T-helper 9 cell (primary cell): ENCODE results near the gene ETFB.
A peak's percentile ranks its signal among the peaks of the same experiment; 100 is the strongest.
"Not testable (repeated sequence)": the region's sequence is repeated elsewhere in the genome, so short reads cannot be mapped to it uniquely, and the experiment has no call there.

Experiments
- DNase-seq: peaks from one replicate; pipeline ENCODE4 v3.0.0-alpha.2; 2020
- total RNA-seq, 2 donors: gene quantifications; one replicate each; lab custom pipeline; 2026; lab: John Stamatoyannopoulos, UW

ETFB gene
- 5.6 to 10.1 reads per million in 2 donors for total RNA-seq

GRCh38 chr19:51365965-51366388 is at the start of gene ETFB:
Gene ETFB (minus strand): TSS chr19:51366388. CDS start chr19:51366326, 62 bp downstream.
- no peak for DNase-seq

GRCh38 chr19:51415187-51415586 is 49.0 kb upstream of the ETFB start:
- DNase-seq: no peak

GRCh38 chr19:51410950-51411748 is 45.0 kb upstream of the ETFB start:
- DNase-seq: no peak

- DNase-seq: no peak
These were observed 41.4 kb upstream of the ETFB start for GRCh38 chr19:51407511-51408131.

GRCh38 chr19:51402117-51402516 is 35.9 kb upstream of the ETFB start:
- no peak for DNase-seq

GRCh38 chr19:51399936-51400335 is 33.7 kb upstream of the ETFB start:
- not testable (repeated sequence) for DNase-seq

GRCh38 chr19:51399231-51399630 is 33.0 kb upstream of the ETFB start:
- no peak for DNase-seq

- no peak for DNase-seq
These were observed 32.0 kb upstream of the ETFB start for GRCh38 chr19:51398096-51398704.

- DNase-seq: not testable (repeated sequence)
These were observed 31.3 kb upstream of the ETFB start for GRCh38 chr19:51397453-51397852.

GRCh38 chr19:51396175-51396574 is 30.0 kb upstream of the ETFB start:
- DNase-seq: no peak

- peak; percentile 74 for DNase-seq
These were observed 28.1 kb upstream of the ETFB start for GRCh38 chr19:51394050-51394836.

- DNase-seq: no peak
These were observed 26.5 kb upstream of the ETFB start for GRCh38 chr19:51392701-51393100.

GRCh38 chr19:51391073-51391611 is 25.0 kb upstream of the ETFB start:
- no peak for DNase-seq

- no peak for DNase-seq
These were observed 23.0 kb upstream of the ETFB start for GRCh38 chr19:51389143-51389542.

- DNase-seq: no peak
These were observed 21.8 kb upstream of the ETFB start, which contains the start of gene LIM2 for GRCh38 chr19:51387924-51388389. Gene LIM2 (minus strand): TSS chr19:51387974. CDS start chr19:51387443, 531 bp downstream.

- no peak for DNase-seq
These were observed 20.8 kb upstream of the ETFB start for GRCh38 chr19:51386882-51387520.

- no peak for DNase-seq
These were observed 15.8 kb upstream of the ETFB start for GRCh38 chr19:51382004-51382403.

- no peak for DNase-seq
These were observed 14.2 kb upstream of the ETFB start for GRCh38 chr19:51380379-51380778.

GRCh38 chr19:51377422-51377821 is 11.2 kb upstream of the ETFB start:
- no peak for DNase-seq

GRCh38 chr19:51375504-51376221 is 9.5 kb upstream of the ETFB start:
- no peak for DNase-seq
